Esophagus squamous epithelium (tissue), 4 donors: ENCODE results near the gene NKD1.

ENCODE experiments used
- POLR2A ChIP-seq, 4 donors: fragments of 450-650 bp; IDR thresholded peaks; one replicate each; pipeline ENCODE4 v1.6.1; 2017; ENCODE audit warnings: antibody characterized with exemption in 4 of 4, mild to moderate bottlenecking in 4 of 4, moderate library complexity in 3 of 4
- TF ChIP-seq, protein P1 (sequence below), 6 experiments: fragments of 450-650 bp in 4 of 6; fragments of 200-600 bp in 2 of 6; sonication (generic) in 2 of 6; IDR thresholded peaks; one replicate each; pipeline ENCODE4 v1.5.1; 2016 to 2019; ENCODE audit warnings: antibody characterized with exemption in 6 of 6, mild to moderate bottlenecking in 4 of 6, moderate library complexity in 4 of 6

DNA sequence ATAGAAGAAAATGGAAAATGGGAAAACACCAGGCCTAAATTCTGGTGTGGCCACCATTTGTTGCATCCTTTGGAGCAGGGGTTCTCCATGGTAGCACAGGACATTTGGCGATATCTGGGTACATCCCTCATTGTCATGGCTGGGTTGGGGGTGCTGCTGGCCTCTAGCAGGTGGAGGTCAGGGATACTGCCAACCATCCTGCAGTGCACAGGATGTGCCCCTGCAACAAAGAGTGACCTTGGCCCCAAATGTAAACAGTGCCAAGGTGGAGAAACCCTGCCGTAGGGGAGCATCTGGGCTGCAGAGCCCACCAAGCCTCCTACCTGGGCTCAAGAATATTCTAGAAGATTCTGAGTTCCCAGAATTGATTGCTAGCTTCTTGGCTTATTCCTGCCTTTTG, 27.5 kb downstream of the NKD1 start:
- TF ChIP-seq, protein P1, sequence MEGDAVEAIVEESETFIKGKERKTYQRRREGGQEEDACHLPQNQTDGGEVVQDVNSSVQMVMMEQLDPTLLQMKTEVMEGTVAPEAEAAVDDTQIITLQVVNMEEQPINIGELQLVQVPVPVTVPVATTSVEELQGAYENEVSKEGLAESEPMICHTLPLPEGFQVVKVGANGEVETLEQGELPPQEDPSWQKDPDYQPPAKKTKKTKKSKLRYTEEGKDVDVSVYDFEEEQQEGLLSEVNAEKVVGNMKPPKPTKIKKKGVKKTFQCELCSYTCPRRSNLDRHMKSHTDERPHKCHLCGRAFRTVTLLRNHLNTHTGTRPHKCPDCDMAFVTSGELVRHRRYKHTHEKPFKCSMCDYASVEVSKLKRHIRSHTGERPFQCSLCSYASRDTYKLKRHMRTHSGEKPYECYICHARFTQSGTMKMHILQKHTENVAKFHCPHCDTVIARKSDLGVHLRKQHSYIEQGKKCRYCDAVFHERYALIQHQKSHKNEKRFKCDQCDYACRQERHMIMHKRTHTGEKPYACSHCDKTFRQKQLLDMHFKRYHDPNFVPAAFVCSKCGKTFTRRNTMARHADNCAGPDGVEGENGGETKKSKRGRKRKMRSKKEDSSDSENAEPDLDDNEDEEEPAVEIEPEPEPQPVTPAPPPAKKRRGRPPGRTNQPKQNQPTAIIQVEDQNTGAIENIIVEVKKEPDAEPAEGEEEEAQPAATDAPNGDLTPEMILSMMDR (IDR thresholded peaks at IDR 0.05): no peak
- no peak for TF ChIP-seq POLR2A (IDR thresholded peaks at IDR 0.05)
